Measurements from ENCODE around the gene HVCN1.

DNA sequence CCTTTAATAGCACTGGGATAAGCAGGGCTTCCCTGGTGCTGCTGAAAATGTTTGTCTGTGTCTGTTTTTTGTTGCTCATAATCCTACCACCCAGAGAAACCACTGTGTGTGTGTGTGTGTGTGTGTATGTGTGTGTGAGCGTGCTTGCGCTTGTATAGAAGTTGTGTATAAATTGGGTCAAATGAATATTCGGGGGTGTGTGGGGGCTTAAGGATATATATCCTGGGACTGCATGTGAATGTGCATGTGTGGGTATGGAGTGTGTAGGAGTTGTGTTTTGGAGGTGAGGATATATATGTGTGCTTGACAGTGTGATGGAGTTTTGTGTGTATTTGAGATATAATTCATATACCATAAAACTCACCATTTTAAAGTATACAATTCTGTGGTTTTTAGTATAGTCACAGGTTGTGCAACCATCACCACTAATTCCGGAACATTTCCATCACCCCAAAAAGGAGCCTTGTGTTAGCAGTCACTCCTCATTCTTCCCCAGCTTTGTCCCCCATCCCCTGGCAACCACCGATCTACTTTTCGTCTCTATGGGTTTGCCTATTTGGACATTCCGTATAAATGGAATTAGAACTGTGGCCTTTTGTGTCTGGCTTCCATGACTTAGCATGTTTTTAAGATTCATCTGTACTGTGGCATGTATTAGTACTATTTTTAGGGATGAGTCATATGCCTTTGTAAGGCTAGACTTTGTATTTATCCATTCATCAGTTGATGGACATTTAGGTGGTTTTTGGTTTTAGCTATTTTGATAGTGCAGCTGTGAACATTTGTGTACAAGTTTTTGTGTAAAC lies 49.4 kb downstream of the HVCN1 start:
- TF ChIP-seq CTCF (IDR thresholded peaks at IDR 0.05) = no peak
- no peak for TF ChIP-seq ZFX (IDR thresholded peaks at IDR 0.05; ENCODE audit: borderline replicate concordance)

Data from 22Rv1 (cell line).